GM12891 (cell line): ENCODE measurements around the gene BATF3.

ENCODE experiments used
- PAX5 ChIP-seq: IDR thresholded peaks from 2 replicates; pipeline ENCODE4 v1.6.1; 2011; ENCODE audit warnings: low read length, moderate library complexity, mild to moderate bottlenecking; ENCODE audit not compliant: insufficient read depth, severe bottlenecking
- POLR2A ChIP-seq: IDR thresholded peaks from 2 replicates; pipeline ENCODE4 v1.6.1; 2011; ENCODE audit warnings: low read depth, low read length, control low read depth
- POLR2AphosphoS5 ChIP-seq: IDR thresholded peaks from 2 replicates; pipeline ENCODE4 v1.6.1; 2011; ENCODE audit warnings: low read depth, low read length, control low read depth
- POU2F2 ChIP-seq: IDR thresholded peaks from 2 replicates; pipeline ENCODE4 v1.6.1; 2011; ENCODE audit warnings: low read depth, mild to moderate bottlenecking, control low read depth, low read length, moderate library complexity
- SPI1 ChIP-seq: IDR thresholded peaks from 2 replicates; pipeline ENCODE4 v1.6.1; 2011; ENCODE audit warnings: low read depth, low read length, control low read depth
- TAF1 ChIP-seq: IDR thresholded peaks from 2 replicates; pipeline ENCODE4 v1.6.1; 2011; ENCODE audit warnings: low read depth, low read length, control low read depth

GRCh38 chr1:212687811-212688210, 11.8 kb downstream of the BATF3 start:
- TF ChIP-seq POLR2AphosphoS5 (no peak), POLR2A (no peak), POU2F2 (no peak), TAF1 (no peak), SPI1 (no peak), PAX5 (no peak)
